WERI-Rb-1 (cell line): ENCODE measurements around the gene CAMK4.

Experiments used
- DNase-seq: peaks from one replicate; pipeline ENCODE4 v3.0.0-alpha.2; 2020
- H3K27ac ChIP-seq: fragments of 250-450 bp; sonication (Bioruptor Pico); 2 replicates; pipeline ENCODE4 v1.5.1; 2020; ENCODE audit warnings: mild to moderate bottlenecking, moderate library complexity
- H3K27me3 ChIP-seq: fragments of 250-450 bp; sonication (Bioruptor Pico); 2 replicates; pipeline ENCODE4 v1.5.1; 2021; ENCODE audit warnings: mild to moderate bottlenecking, low read depth, moderate library complexity; ENCODE audit not compliant: insufficient read depth, severe bottlenecking
- H3K36me3 ChIP-seq: fragments of 250-450 bp; sonication (Bioruptor Pico); 2 replicates; pipeline ENCODE4 v1.5.1; 2020; ENCODE audit warnings: mild to moderate bottlenecking, moderate library complexity
- H3K4me3 ChIP-seq: 2 replicates; pipeline ENCODE4 v1.5.1; 2011; ENCODE audit warnings: low read depth, mild to moderate bottlenecking, control low read depth, low read length
- H3K9me3 ChIP-seq: fragments of 250-450 bp; sonication (Bioruptor Pico); 2 replicates; pipeline ENCODE4 v1.5.1; 2021; ENCODE audit warnings: mild to moderate bottlenecking, moderate library complexity; ENCODE audit not compliant: severe bottlenecking
- TF ChIP-seq, protein P1 (sequence below): IDR thresholded peaks from 2 replicates; pipeline ENCODE4 v1.5.1; 2011; ENCODE audit warnings: low read depth, mild to moderate bottlenecking, control low read depth, inconsistent platforms, low read length

Gene CAMK4

DNA sequence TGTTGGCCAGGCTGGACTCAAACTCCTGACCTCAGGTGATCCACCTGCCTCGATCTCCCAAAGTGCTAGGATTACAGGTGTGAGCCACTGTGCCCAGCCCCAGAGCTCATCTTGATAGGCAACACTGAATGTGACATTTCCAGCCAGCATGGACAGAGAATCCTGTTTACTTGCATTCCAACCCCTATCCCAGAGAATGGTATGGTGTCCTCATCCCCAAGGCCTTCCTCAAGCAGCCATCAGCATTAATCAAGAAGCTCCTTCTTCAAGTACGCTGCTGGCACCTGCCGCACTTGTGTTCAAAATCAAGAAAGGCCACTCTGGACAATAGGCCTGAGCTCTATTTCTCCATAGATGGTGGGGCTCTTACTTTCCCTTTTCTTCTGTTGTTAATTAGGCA is 247.9 kb downstream of the CAMK4 start:
- TF ChIP-seq, protein P1, sequence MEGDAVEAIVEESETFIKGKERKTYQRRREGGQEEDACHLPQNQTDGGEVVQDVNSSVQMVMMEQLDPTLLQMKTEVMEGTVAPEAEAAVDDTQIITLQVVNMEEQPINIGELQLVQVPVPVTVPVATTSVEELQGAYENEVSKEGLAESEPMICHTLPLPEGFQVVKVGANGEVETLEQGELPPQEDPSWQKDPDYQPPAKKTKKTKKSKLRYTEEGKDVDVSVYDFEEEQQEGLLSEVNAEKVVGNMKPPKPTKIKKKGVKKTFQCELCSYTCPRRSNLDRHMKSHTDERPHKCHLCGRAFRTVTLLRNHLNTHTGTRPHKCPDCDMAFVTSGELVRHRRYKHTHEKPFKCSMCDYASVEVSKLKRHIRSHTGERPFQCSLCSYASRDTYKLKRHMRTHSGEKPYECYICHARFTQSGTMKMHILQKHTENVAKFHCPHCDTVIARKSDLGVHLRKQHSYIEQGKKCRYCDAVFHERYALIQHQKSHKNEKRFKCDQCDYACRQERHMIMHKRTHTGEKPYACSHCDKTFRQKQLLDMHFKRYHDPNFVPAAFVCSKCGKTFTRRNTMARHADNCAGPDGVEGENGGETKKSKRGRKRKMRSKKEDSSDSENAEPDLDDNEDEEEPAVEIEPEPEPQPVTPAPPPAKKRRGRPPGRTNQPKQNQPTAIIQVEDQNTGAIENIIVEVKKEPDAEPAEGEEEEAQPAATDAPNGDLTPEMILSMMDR = no peak
- DNase-seq = no peak
- no peaks in the 10 kb centered on the region for H3K9me3 ChIP-seq
- H3K36me3 ChIP-seq = no peaks in the 10 kb centered on the region
- no peak overlapping the region for H3K4me3 ChIP-seq
- H3K27me3 ChIP-seq = no peaks in the 10 kb centered on the region
- H3K27ac ChIP-seq = no peak overlapping the region

DNA sequence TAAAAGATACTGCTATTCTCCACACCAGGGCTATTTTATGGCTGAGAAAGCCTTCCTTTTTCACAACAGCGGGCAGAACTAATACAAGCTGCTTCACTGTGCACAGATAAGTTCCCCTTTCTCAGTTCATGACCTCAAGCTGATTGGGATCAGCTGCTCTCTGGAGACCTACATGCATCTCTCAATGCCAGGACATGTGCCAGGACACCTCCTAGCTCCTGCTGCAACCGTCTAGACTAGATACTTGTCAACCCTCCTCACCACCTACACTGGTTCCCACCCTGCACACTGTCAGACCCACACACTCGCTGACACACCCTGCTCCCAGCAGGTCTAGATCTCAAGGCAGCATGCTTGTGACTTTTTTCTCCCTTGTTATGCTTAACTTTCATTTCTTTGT is 248.4 kb downstream of the CAMK4 start:
- Histone ChIP-seq H3K27ac (no peak overlapping the region), H3K36me3 (no peaks in the 10 kb centered on the region), H3K27me3 (no peaks in the 10 kb centered on the region), H3K4me3 (no peak overlapping the region), H3K9me3 (no peaks in the 10 kb centered on the region)
- no peak for DNase-seq
- TF ChIP-seq, protein P1 = no peak

DNA sequence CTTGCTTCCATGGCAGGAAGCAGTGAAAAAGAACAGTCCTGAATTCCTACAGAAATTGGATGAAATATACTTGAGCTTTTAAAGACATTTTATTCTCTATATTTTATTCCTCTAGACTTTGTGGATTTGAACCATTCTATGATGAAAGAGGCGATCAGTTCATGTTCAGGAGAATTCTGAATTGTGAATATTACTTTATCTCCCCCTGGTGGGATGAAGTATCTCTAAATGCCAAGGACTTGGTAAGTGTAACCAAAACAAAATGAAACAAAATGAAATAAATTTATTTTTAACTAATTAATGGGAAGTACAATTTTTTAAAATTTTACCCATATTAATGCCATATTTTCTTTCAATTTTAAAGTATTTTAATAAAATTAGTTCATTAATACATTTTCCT is 254.1 kb downstream of the CAMK4 start:
- DNase-seq = no peak
- no peaks in the 10 kb centered on the region for H3K36me3 ChIP-seq
- no peaks in the 10 kb centered on the region for H3K9me3 ChIP-seq
- TF ChIP-seq, protein P1 = no peak
- no peak overlapping the region for H3K4me3 ChIP-seq
- no peaks in the 10 kb centered on the region for H3K27me3 ChIP-seq
- H3K27ac ChIP-seq = no peak overlapping the region

DNA sequence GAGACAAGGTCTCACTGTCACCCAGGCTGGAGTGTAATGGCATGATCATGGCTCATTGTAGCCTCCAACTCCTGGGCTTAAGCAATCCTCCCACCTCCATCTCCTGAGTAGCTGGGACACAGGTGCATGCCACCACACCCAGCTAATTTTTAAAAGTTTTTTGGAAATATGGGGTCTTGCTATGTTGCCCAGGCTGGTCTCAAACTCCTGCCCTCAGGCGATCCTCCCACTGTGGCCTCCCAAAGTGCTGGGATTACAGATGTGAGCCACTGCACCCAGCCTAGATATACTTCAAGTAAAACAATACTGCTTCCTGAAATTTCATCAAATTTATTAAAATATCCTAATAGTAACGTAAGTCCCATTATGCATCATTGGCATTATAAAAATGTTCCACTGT is 254.7 kb downstream of the CAMK4 start:
- H3K9me3 ChIP-seq = no peaks in the 10 kb centered on the region
- H3K27me3 ChIP-seq = no peaks in the 10 kb centered on the region
- TF ChIP-seq, protein P1 = no peak
- no peak for DNase-seq
- H3K27ac ChIP-seq = no peak overlapping the region
- H3K4me3 ChIP-seq = no peak overlapping the region
- no peaks in the 10 kb centered on the region for H3K36me3 ChIP-seq

DNA sequence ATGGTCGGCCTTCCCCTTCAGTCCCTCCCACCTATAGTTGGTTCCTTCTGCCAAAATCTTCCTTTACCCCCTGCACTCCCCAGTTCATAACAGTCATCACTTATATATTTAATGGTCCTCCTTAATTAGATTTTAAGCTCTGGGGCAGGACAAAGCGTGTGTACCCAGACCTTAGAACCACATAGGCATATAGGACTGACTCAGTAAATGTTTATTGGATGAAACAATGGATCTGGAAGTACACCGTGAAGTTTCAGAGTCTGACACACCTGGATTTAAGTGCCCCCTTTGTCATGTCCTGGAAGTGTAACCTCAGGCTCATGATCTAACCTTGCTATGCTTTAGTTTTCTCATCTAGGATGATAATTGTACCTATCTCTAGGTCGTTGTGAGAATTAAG is 256.2 kb downstream of the CAMK4 start:
- H3K36me3 ChIP-seq = no peaks in the 10 kb centered on the region
- H3K27ac ChIP-seq = no peak overlapping the region
- H3K4me3 ChIP-seq = no peak overlapping the region
- H3K9me3 ChIP-seq = no peaks in the 10 kb centered on the region
- DNase-seq = no peak
- no peaks in the 10 kb centered on the region for H3K27me3 ChIP-seq
- TF ChIP-seq, protein P1 = no peak

DNA sequence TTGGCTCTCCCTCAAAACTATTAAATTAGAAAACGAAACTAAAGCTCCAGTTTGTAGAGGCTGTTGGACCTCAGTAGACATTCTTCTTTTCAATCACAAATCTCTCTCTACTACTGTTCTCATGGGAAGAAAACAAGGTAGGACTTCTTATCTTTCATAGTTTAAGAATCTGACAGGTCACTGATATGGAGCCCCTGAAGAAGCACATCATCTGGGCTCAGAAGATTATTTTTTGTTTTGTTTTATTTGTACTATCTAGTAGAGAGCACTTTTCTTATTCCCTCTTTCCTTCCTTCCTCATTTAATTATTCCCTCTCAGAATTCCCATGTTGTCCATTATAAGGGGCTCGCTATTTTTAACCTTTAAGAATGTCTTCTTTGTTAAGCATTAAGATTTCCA is 261.9 kb downstream of the CAMK4 start:
- TF ChIP-seq, protein P1 = no peak
- no peaks in the 10 kb centered on the region for H3K36me3 ChIP-seq
- H3K27ac ChIP-seq = no peak overlapping the region
- H3K27me3 ChIP-seq = no peaks in the 10 kb centered on the region
- H3K4me3 ChIP-seq = no peak overlapping the region
- DNase-seq = no peak
- no peaks in the 10 kb centered on the region for H3K9me3 ChIP-seq
